PFSK-1 (cell line): ENCODE measurements around the gene TMEM117.

Experiments
- FOXP2 ChIP-seq: optimal IDR thresholded peaks from 2 replicates; pipeline ENCODE3; 2011; ENCODE audit warnings: borderline replicate concordance, control low read depth, inconsistent platforms; ENCODE audit not compliant: insufficient read depth; ENCODE audit errors: extremely low read length, extremely low read depth
- POLR2AphosphoS5 ChIP-seq: IDR thresholded peaks from 2 replicates; pipeline ENCODE4 v1.6.1; 2012; ENCODE audit warnings: low read depth, mild to moderate bottlenecking, control low read depth, low read length, moderate library complexity
- REST ChIP-seq, 2 experiments: IDR thresholded peaks; 2 replicates each; pipeline versions ENCODE4 v1.6.1 to v1.8.0; 2011 to 2012; ENCODE audit warnings: low read depth in 2 of 2, low read length in 2 of 2, control low read depth in 1 of 2, inconsistent platforms in 1 of 2, mild to moderate bottlenecking in 1 of 2, moderate library complexity in 1 of 2; ENCODE audit not compliant: insufficient read depth in 1 of 2
- SIN3A ChIP-seq: IDR thresholded peaks from 2 replicates; pipeline ENCODE4 v1.6.1; 2012; ENCODE audit warnings: mild to moderate bottlenecking, low read length, moderate library complexity, borderline replicate concordance; ENCODE audit not compliant: insufficient read depth
- TAF1 ChIP-seq: IDR thresholded peaks from 2 replicates; pipeline ENCODE4 v1.6.1; 2012; ENCODE audit warnings: low read length, control low read depth, borderline replicate concordance; ENCODE audit not compliant: insufficient read depth

TMEM117 gene

GRCh38 chr12:44052554-44052953 lies 216.7 kb downstream of the TMEM117 start:
- no peak for TF ChIP-seq SIN3A
- no peak for TF ChIP-seq POLR2AphosphoS5
- no peak for TF ChIP-seq FOXP2

GRCh38 chr12:44053549-44054127 lies 217.8 kb downstream of the TMEM117 start:
- TF ChIP-seq SIN3A (no peak), REST (IDR thresholded peaks at IDR 0.05; ENCODE audit: insufficient read depth in 1 of 2, low read depth in 2 of 2, low read length in 2 of 2) (no peak), FOXP2 (no peak), POLR2AphosphoS5 (no peak), TAF1 (no peak)

- TF ChIP-seq FOXP2 (no peak), POLR2AphosphoS5 (no peak), TAF1 (no peak), SIN3A (no peak), REST (IDR thresholded peaks at IDR 0.05; ENCODE audit: insufficient read depth in 1 of 2, low read depth in 2 of 2, low read length in 2 of 2) (no peak)
Observed at GRCh38 chr12:44054281-44054680, 218.4 kb downstream of the TMEM117 start.

- no peak for TF ChIP-seq TAF1
- TF ChIP-seq REST (IDR thresholded peaks at IDR 0.05; ENCODE audit: insufficient read depth in 1 of 2, low read depth in 2 of 2, low read length in 2 of 2): no peak
- no peak for TF ChIP-seq POLR2AphosphoS5
- TF ChIP-seq SIN3A: no peak
- no peak for TF ChIP-seq FOXP2
Observed at GRCh38 chr12:44058366-44058765, 222.5 kb downstream of the TMEM117 start.

- no peak for TF ChIP-seq TAF1
- TF ChIP-seq SIN3A: no peak
- TF ChIP-seq REST (IDR thresholded peaks at IDR 0.05; ENCODE audit: insufficient read depth in 1 of 2, low read depth in 2 of 2, low read length in 2 of 2): no peak
- TF ChIP-seq FOXP2: no peak
- no peak for TF ChIP-seq POLR2AphosphoS5
Observed at GRCh38 chr12:44059476-44059875, 223.6 kb downstream of the TMEM117 start.

GRCh38 chr12:44063671-44064070 lies 227.8 kb downstream of the TMEM117 start:
- TF ChIP-seq POLR2AphosphoS5: no peak
- no peak for TF ChIP-seq SIN3A
- no peak for TF ChIP-seq TAF1
- no peak for TF ChIP-seq REST (IDR thresholded peaks at IDR 0.05; ENCODE audit: insufficient read depth in 1 of 2, low read depth in 2 of 2, low read length in 2 of 2)
- TF ChIP-seq FOXP2: no peak
